PC-3 (cell line): Measurements from ENCODE around the gene PEX11G. TPM values are rescaled to one million over a fixed set of nuclear protein-coding genes. Genes with fewer than 3 reads are reported as not detected.

Experiments used
- ATAC-seq: fragments of 200-7000 bp; cut with Tn5 transposase; 2 replicates; pipeline ENCODE4 v1.9.1; 2020; ENCODE audit warnings: mild to moderate bottlenecking, moderate library complexity
- BruUV-seq: library from RNA; stranded (reverse); fragments of 400-500 nt; replicated peaks from 2 replicates; lab custom pipeline; 2021; lab: Mats Ljungman, UMichigan
- CTCF ChIA-PET: fragments of 300-600 bp; sonication (Branson Sonifier 250); formaldehyde crosslinking; loops from one replicate; lab custom pipeline; 2022; ENCODE audit warnings: antibody characterized with exemption; lab: Charles Lee
- POLR2A ChIA-PET: fragments of 300-600 bp; sonication (Branson Sonifier 250); formaldehyde crosslinking; loops from one replicate; lab custom pipeline; 2022; ENCODE audit warnings: antibody characterized with exemption; ENCODE audit not compliant: unreplicated experiment; lab: Charles Lee
- DNase-seq: peaks from one replicate; pipeline ENCODE4 v3.0.0-alpha.2; 2015
- H2AFZ ChIP-seq: fragments of 300-600 bp; sonication (generic); 2 replicates; pipeline ENCODE4 v1.6.0; 2016; ENCODE audit warnings: antibody characterized with exemption, low read length
- H3F3A ChIP-seq: fragments of 300-600 bp; sonication (generic); one replicate; pipeline ENCODE4 v1.6.0; 2017; ENCODE audit warnings: antibody characterized with exemption, low read length, control low read depth, mild to moderate bottlenecking; ENCODE audit not compliant: unreplicated experiment
- H3K27ac ChIP-seq: fragments of 300-600 bp; sonication (generic); 2 replicates; pipeline ENCODE4 v1.5.1; 2016; ENCODE audit warnings: mild to moderate bottlenecking, low read length
- H3K27me3 ChIP-seq: fragments of 300-600 bp; sonication (generic); 2 replicates; pipeline ENCODE4 v1.6.1; 2016; ENCODE audit warnings: low read length, mixed read lengths
- H3K36me3 ChIP-seq: fragments of 300-600 bp; sonication (generic); 2 replicates; pipeline ENCODE4 v1.6.1; 2016; ENCODE audit warnings: low read depth, mixed run types, low read length, mixed read lengths
- H3K4me1 ChIP-seq: fragments of 300-600 bp; sonication (generic); 2 replicates; pipeline ENCODE4 v1.5.1; 2016; ENCODE audit warnings: low read length; ENCODE audit not compliant: insufficient read depth
- H3K4me2 ChIP-seq: fragments of 300-600 bp; sonication (generic); 2 replicates; pipeline ENCODE4 v1.6.0; 2016; ENCODE audit warnings: low read length
- H3K4me3 ChIP-seq: fragments of 300-600 bp; sonication (generic); 2 replicates; pipeline ENCODE4 v1.5.1; 2016; ENCODE audit warnings: mild to moderate bottlenecking, low read length, mixed read lengths
- H3K79me2 ChIP-seq: fragments of 300-600 bp; sonication (generic); 2 replicates; pipeline ENCODE4 v1.6.1; 2017; ENCODE audit warnings: low read length, mixed read lengths
- H3K9ac ChIP-seq: fragments of 300-600 bp; sonication (generic); 2 replicates; pipeline ENCODE4 v1.6.0; 2016; ENCODE audit warnings: mild to moderate bottlenecking, low read length
- H3K9me2 ChIP-seq: fragments of 300-600 bp; sonication (generic); replicated peaks from 2 replicates; pipeline ENCODE4 v1.6.1; 2016; ENCODE audit warnings: mixed run types, low read length, mixed read lengths
- H3K9me3 ChIP-seq: fragments of 300-600 bp; sonication (generic); 2 replicates; pipeline ENCODE4 v1.6.1; 2016; ENCODE audit warnings: low read length, mixed read lengths
- H4K20me1 ChIP-seq: fragments of 300-600 bp; sonication (generic); 2 replicates; pipeline ENCODE4 v1.6.1; 2016; ENCODE audit warnings: low read length, mixed read lengths
- EZH2 ChIP-seq: fragments of 300-600 bp; sonication (generic); IDR thresholded peaks from one replicate; pipeline ENCODE4 v1.6.1; 2017; ENCODE audit warnings: antibody characterized with exemption, mild to moderate bottlenecking, low read length; ENCODE audit not compliant: unreplicated experiment
- EZH2phosphoT487 ChIP-seq: fragments of 300-600 bp; sonication (generic); IDR thresholded peaks from 2 replicates; pipeline ENCODE4 v1.6.1; 2018; ENCODE audit warnings: mild to moderate bottlenecking, antibody characterized with exemption, low read length, borderline replicate concordance
- intact Hi-C: fragments of 100-400 bp; cut with micrococcal nuclease; formaldehyde crosslinking; loops from 2 replicates; pipeline ENCODE4 v1.9.0; 2023
- total RNA-seq: library from RNA; depleted of rRNA; stranded (reverse); fragments of >200 nt; gene quantifications from 2 replicates; pipeline ENCODE4 v1.2.3, GENCODE V29; 2014
- TF ChIP-seq, protein P1 (sequence below): fragments of 300-600 bp; sonication (generic); conservative IDR thresholded peaks from 2 replicates; pipeline ENCODE4 v1.5.1; 2017; ENCODE audit warnings: antibody characterized with exemption, low read depth, mild to moderate bottlenecking, low read length

PEX11G gene
- total RNA-seq, 1 experiment from 2014 or later, result 6.6 TPM

- POLR2A ChIA-PET, result no interaction called here
Measured at GRCh38 chr19:7467009-7467989, 21.5 kb downstream of the PEX11G start.

DNA sequence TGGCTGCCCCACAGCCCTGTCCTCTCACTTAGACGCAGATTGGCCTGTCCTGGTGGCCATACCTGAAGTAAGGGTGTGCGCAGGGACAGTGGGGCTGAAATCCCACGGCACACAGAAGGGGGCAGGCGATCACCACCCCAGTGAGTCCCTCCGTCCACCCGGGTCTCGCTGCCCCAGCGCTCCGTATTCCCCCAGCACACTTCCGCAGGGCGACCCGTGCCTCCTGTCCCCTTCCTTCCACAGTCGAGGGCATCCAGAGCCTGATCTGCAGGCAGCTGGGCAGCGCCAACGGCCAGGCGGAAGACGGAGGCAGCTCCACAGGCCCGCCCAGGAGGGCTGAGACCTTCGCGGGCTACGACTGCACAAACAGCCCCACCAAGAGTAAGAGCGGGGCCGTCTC is 25.3 kb downstream of the PEX11G start:
- no peaks in the 10 kb centered on the region for H3K4me1 ChIP-seq
- no peaks in the 10 kb centered on the region for H3K27me3 ChIP-seq
- H3K9me2 ChIP-seq, result no peaks in the 10 kb centered on the region
- H3K4me2 ChIP-seq, result no peak overlapping the region
- H3K79me2 ChIP-seq, result no peaks in the 10 kb centered on the region
- POLR2A ChIA-PET, result interaction anchor here (0.5 kb wide), 1 partner anchor 66 kb away, joined by 5 read pairs; no protein-coding TSS in a partner anchor
- no peak overlapping the region for H3K9ac ChIP-seq
- BruUV-seq, result no TSS peak
- no peaks in the 10 kb centered on the region for H4K20me1 ChIP-seq
- no peak overlapping the region for H2AFZ ChIP-seq
- CTCF ChIA-PET, result no interaction called here
- intact Hi-C loops, result no loop called here
- H3K27ac ChIP-seq, result no peak overlapping the region
- no peak for ATAC-seq
- H3K36me3 ChIP-seq, result peaks cover 15% of the 10 kb centered on the region
- no peaks in the 10 kb centered on the region for H3K9me3 ChIP-seq
- TF ChIP-seq, protein P1, sequence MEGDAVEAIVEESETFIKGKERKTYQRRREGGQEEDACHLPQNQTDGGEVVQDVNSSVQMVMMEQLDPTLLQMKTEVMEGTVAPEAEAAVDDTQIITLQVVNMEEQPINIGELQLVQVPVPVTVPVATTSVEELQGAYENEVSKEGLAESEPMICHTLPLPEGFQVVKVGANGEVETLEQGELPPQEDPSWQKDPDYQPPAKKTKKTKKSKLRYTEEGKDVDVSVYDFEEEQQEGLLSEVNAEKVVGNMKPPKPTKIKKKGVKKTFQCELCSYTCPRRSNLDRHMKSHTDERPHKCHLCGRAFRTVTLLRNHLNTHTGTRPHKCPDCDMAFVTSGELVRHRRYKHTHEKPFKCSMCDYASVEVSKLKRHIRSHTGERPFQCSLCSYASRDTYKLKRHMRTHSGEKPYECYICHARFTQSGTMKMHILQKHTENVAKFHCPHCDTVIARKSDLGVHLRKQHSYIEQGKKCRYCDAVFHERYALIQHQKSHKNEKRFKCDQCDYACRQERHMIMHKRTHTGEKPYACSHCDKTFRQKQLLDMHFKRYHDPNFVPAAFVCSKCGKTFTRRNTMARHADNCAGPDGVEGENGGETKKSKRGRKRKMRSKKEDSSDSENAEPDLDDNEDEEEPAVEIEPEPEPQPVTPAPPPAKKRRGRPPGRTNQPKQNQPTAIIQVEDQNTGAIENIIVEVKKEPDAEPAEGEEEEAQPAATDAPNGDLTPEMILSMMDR, result no peak
- TF ChIP-seq EZH2 (no peak), EZH2phosphoT487 (no peak)
- H3F3A ChIP-seq, result no peaks in the 10 kb centered on the region
- no peak overlapping the region for H3K4me3 ChIP-seq
- no peak for DNase-seq

More at GRCh38 chr19:7467009-7467989, 21.5 kb downstream of the PEX11G start:
- no peaks in the 10 kb centered on the region for H3K9me3 ChIP-seq
- CTCF ChIA-PET, result no interaction called here
- H2AFZ ChIP-seq, result no peak overlapping the region
- BruUV-seq, result no TSS peak
- H3K4me3 ChIP-seq, result no peak overlapping the region
- H3K9me2 ChIP-seq, result no peaks in the 10 kb centered on the region
- intact Hi-C loops, result no loop called here
- no peak overlapping the region for H3K27ac ChIP-seq
- H3F3A ChIP-seq, result no peaks in the 10 kb centered on the region
- no peaks in the 10 kb centered on the region for H3K79me2 ChIP-seq
- H4K20me1 ChIP-seq, result no peaks in the 10 kb centered on the region
- no peak for ATAC-seq
- no peak for TF ChIP-seq EZH2
- no peak for TF ChIP-seq EZH2phosphoT487
- TF ChIP-seq, protein P1, result no peak
- H3K36me3 ChIP-seq, result peaks cover 13% of the 10 kb centered on the region; the same call in 1 of the 2 replicates
- no peak overlapping the region for H3K4me2 ChIP-seq
- DNase-seq, result no peak
- no peaks in the 10 kb centered on the region for H3K4me1 ChIP-seq
- no peaks in the 10 kb centered on the region for H3K27me3 ChIP-seq
- no peak overlapping the region for H3K9ac ChIP-seq
